IMR-90 (cell line): ENCODE measurements around the gene DDX6. TPM values are rescaled to one million over a fixed set of nuclear protein-coding genes. Genes with fewer than 3 reads are reported as not detected.

ENCODE experiments used
- ATAC-seq: fragments of 200-7000 bp; cut with Tn5 transposase; 2 replicates; pipeline ENCODE4 v1.9.1; 2020; ENCODE audit warnings: low read depth, mild to moderate bottlenecking, moderate library complexity
- BruUV-seq: library from RNA; stranded (reverse); fragments of 400-500 nt; replicated peaks from 2 replicates; lab custom pipeline; 2021; lab: Mats Ljungman, UMichigan
- CTCF ChIA-PET: fragments of 300-600 bp; formaldehyde crosslinking; extraction: SDS; loops from one replicate; lab custom pipeline; 2021; ENCODE audit warnings: antibody characterized with exemption; lab: Yijun Ruan, JAX
- POLR2A ChIA-PET: fragments of 300-600 bp; sonication (Branson Sonifier 250); formaldehyde crosslinking; loops from one replicate; lab custom pipeline; 2022; ENCODE audit warnings: antibody characterized with exemption; ENCODE audit not compliant: unreplicated experiment; lab: Charles Lee
- DNase-seq: peaks from one replicate; pipeline ENCODE4 v3.0.0; 2013
- H2AFZ ChIP-seq: replicated peaks from 2 replicates; pipeline ENCODE3; 2013; ENCODE audit warnings: low read length, mild to moderate bottlenecking; ENCODE audit not compliant: poor library complexity
- H2AK5ac ChIP-seq: 2 replicates; pipeline ENCODE4 v1.6.1; 2013; ENCODE audit warnings: low read depth, low read length, inconsistent platforms
- H2AK9ac ChIP-seq: replicated peaks from 2 replicates; pipeline ENCODE3; 2013; ENCODE audit warnings: mild to moderate bottlenecking, low read depth, low read length, moderate library complexity; ENCODE audit not compliant: poor library complexity
- H2BK120ac ChIP-seq: 2 replicates; pipeline ENCODE4 v1.6.1; 2013; ENCODE audit warnings: low read depth, low read length, inconsistent platforms
- H2BK15ac ChIP-seq: 3 replicates; pipeline ENCODE4 v1.6.1; 2013; ENCODE audit warnings: low read depth, low read length, inconsistent platforms
- H2BK20ac ChIP-seq: 2 replicates; pipeline ENCODE4 v1.6.1; 2013; ENCODE audit warnings: low read depth, mild to moderate bottlenecking, inconsistent platforms, low read length, moderate library complexity
- H2BK5ac ChIP-seq: 2 replicates; pipeline ENCODE4 v1.6.1; 2013; ENCODE audit warnings: mild to moderate bottlenecking, low read depth, low read length, inconsistent platforms; ENCODE audit not compliant: poor library complexity, severe bottlenecking
- H3K14ac ChIP-seq: replicated peaks from 2 replicates; pipeline ENCODE4 v1.6.1; 2013; ENCODE audit warnings: low read depth, low read length, inconsistent platforms
- H3K18ac ChIP-seq: 2 replicates; pipeline ENCODE4 v1.6.1; 2013; ENCODE audit warnings: low read depth, low read length, control low read depth
- H3K23ac ChIP-seq: 2 replicates; pipeline ENCODE4 v1.6.1; 2013; ENCODE audit warnings: low read depth, low read length, inconsistent platforms
- H3K27ac ChIP-seq: 2 replicates; pipeline ENCODE4 v1.5.1; 2013; ENCODE audit warnings: mild to moderate bottlenecking, control low read depth, low read length; ENCODE audit not compliant: insufficient read depth
- H3K27me3 ChIP-seq: 2 replicates; pipeline ENCODE4 v1.6.1; 2013; ENCODE audit warnings: low read length; ENCODE audit not compliant: control insufficient read depth, insufficient read depth
- H3K36me3 ChIP-seq: 2 replicates; pipeline ENCODE4 v1.6.1; 2013; ENCODE audit warnings: low read length, mixed read lengths; ENCODE audit not compliant: control insufficient read depth, insufficient read depth
- H3K4ac ChIP-seq: 2 replicates; pipeline ENCODE4 v1.6.1; 2013; ENCODE audit warnings: low read depth, low read length, inconsistent platforms
- H3K4me1 ChIP-seq: 2 replicates; pipeline ENCODE4 v1.6.1; 2013; ENCODE audit warnings: low read length, mixed read lengths; ENCODE audit not compliant: control insufficient read depth, insufficient read depth
- H3K4me2 ChIP-seq: 2 replicates; pipeline ENCODE4 v1.6.1; 2013; ENCODE audit warnings: low read depth, mild to moderate bottlenecking, control low read depth, low read length, moderate library complexity
- H3K4me3 ChIP-seq: 2 replicates; pipeline ENCODE4 v1.5.1; 2013; ENCODE audit warnings: low read depth, mild to moderate bottlenecking, control low read depth, low read length, moderate library complexity; ENCODE audit not compliant: insufficient read depth
- H3K56ac ChIP-seq: 2 replicates; pipeline ENCODE4 v1.6.1; 2013; ENCODE audit warnings: low read length, inconsistent platforms; ENCODE audit not compliant: insufficient read depth; ENCODE audit errors: extremely low read depth
- H3K79me1 ChIP-seq, 2 experiments: 2 replicates each; pipeline ENCODE4 v1.6.1; 2013; ENCODE audit warnings: low read length in 2 of 2, inconsistent platforms in 1 of 2, low read depth in 1 of 2
- H3K9ac ChIP-seq: 2 replicates; pipeline ENCODE4 v1.6.1; 2013; ENCODE audit warnings: low read depth, low read length, control low read depth
- H3K9me1 ChIP-seq: 2 replicates; pipeline ENCODE4 v1.6.1; 2013; ENCODE audit warnings: low read length, inconsistent platforms; ENCODE audit not compliant: insufficient read depth
- H3K9me3 ChIP-seq: 2 replicates; pipeline ENCODE4 v1.6.1; 2013; ENCODE audit warnings: low read length; ENCODE audit not compliant: control insufficient read depth, insufficient read depth
- H4K20me1 ChIP-seq: 2 replicates; pipeline ENCODE4 v1.6.1; 2013; ENCODE audit warnings: low read length, inconsistent platforms; ENCODE audit not compliant: insufficient read depth
- H4K5ac ChIP-seq: 2 replicates; pipeline ENCODE4 v1.6.1; 2013; ENCODE audit warnings: mild to moderate bottlenecking, low read depth, low read length, control low read depth
- H4K8ac ChIP-seq, 2 experiments: 2 replicates each; pipeline ENCODE4 v1.6.1; 2013; ENCODE audit warnings: low read depth in 2 of 2, low read length in 2 of 2, control low read depth in 1 of 2, inconsistent platforms in 1 of 2
- H4K91ac ChIP-seq: 2 replicates; pipeline ENCODE4 v1.6.1; 2013; ENCODE audit warnings: low read depth, low read length, inconsistent platforms; ENCODE audit not compliant: insufficient read depth
- BHLHE40 ChIP-seq: fragments of 150-350 bp; IDR thresholded peaks from 2 replicates; pipeline ENCODE4 v1.6.1; 2016; ENCODE audit warnings: mild to moderate bottlenecking, low read depth, low read length
- CEBPB ChIP-seq: IDR thresholded peaks from 2 replicates; pipeline ENCODE4 v1.6.1; 2012; ENCODE audit warnings: low read depth, low read length, improper control_type of control experiment
- CHD1 ChIP-seq: IDR thresholded peaks from 2 replicates; pipeline ENCODE4 v1.6.1; 2012; ENCODE audit warnings: low read depth, low read length, improper control_type of control experiment
- FOS ChIP-seq: fragments of 150-350 bp; IDR thresholded peaks from 2 replicates; pipeline ENCODE4 v1.6.1; 2016; ENCODE audit warnings: low read depth, low read length
- MAFK ChIP-seq: IDR thresholded peaks from 2 replicates; pipeline ENCODE4 v1.6.1; 2012; ENCODE audit warnings: low read depth, low read length, improper control_type of control experiment
- MXI1 ChIP-seq: IDR thresholded peaks from 2 replicates; pipeline ENCODE4 v1.6.1; 2012; ENCODE audit warnings: low read depth, mild to moderate bottlenecking, low read length, moderate library complexity, borderline replicate concordance
- NFE2L2 ChIP-seq: fragments of 150-350 bp; IDR thresholded peaks from 2 replicates; pipeline ENCODE4 v1.6.1; 2016; ENCODE audit warnings: low read depth, mild to moderate bottlenecking, low read length
- RCOR1 ChIP-seq: IDR thresholded peaks from 2 replicates; pipeline ENCODE4 v1.6.1; 2012; ENCODE audit warnings: mild to moderate bottlenecking, low read length, improper control_type of control experiment; ENCODE audit not compliant: insufficient replicate concordance
- SMC3 ChIP-seq: fragments of 150-350 bp; IDR thresholded peaks from 2 replicates; pipeline ENCODE4 v1.6.1; 2016; ENCODE audit warnings: low read depth, mild to moderate bottlenecking, antibody characterized with exemption, low read length, moderate library complexity
- WGBS, 2 experiments: methylation state at CpG; one replicate each; pipeline versions ENCODE4 v1.1.5 to v1.1.7; 2013; ENCODE audit warnings: missing lambda C conversion rate in 2 of 2; ENCODE audit not compliant: insufficient read length in 1 of 2; ENCODE audit errors: extremely low coverage in 2 of 2; 5-methylcytosine and 5-hydroxymethylcytosine counted together
- dilution Hi-C: fragments of 300-500 bp; cut with HindIII; formaldehyde crosslinking; loops from one replicate; pipeline ENCODE4 v1.14.3; 2018; ENCODE audit warnings: low sequenced_read_pairs; ENCODE audit not compliant: unreplicated experiment
- in situ Hi-C: fragments of 300-500 bp; cut with MboI; formaldehyde crosslinking; loops from 3 replicates; pipeline ENCODE4 v1.14.3; 2019; ENCODE audit warnings: low sequenced_read_pairs, inconsistent platforms, mixed read lengths
- intact Hi-C: fragments of 100-400 bp; cut with micrococcal nuclease; formaldehyde crosslinking; loops from 2 replicates; pipeline ENCODE4 v1.10.0; 2022
- polyA plus RNA-seq, 3 experiments: library from polyadenylated mRNA; depleted of rRNA; stranded (reverse); fragments of >200 nt; gene quantifications; 2 replicates each; pipeline ENCODE4 v1.2.3, GENCODE V29; 2012; ENCODE audit warnings: low replicate concordance in 1 of 3
- total RNA-seq: library from RNA; depleted of rRNA; stranded (reverse); fragments of >200 nt; gene quantifications from 2 replicates; pipeline ENCODE4 v1.2.3, GENCODE V29; 2012
- TF ChIP-seq, protein P1 (sequence below): conservative IDR thresholded peaks from 2 replicates; pipeline ENCODE4 v1.5.1; 2012; ENCODE audit warnings: mild to moderate bottlenecking, low read depth, low read length, improper control_type of control experiment
- TF ChIP-seq, protein P2 (sequence below): fragments of 150-350 bp; IDR thresholded peaks from 2 replicates; pipeline ENCODE4 v1.6.1; 2016; ENCODE audit warnings: low read depth, mild to moderate bottlenecking, low read length, moderate library complexity, borderline replicate concordance
- TF ChIP-seq, protein P3 (sequence below): fragments of 150-350 bp; IDR thresholded peaks from 2 replicates; pipeline ENCODE4 v1.6.1; 2017; ENCODE audit warnings: mild to moderate bottlenecking, antibody characterized with exemption, low read length, low read depth

DDX6 gene
- total and polyA plus RNA-seq, 2 of the 4 experiments (the other 2 are of a cell fraction): 19.2 to 197 TPM

DNA sequence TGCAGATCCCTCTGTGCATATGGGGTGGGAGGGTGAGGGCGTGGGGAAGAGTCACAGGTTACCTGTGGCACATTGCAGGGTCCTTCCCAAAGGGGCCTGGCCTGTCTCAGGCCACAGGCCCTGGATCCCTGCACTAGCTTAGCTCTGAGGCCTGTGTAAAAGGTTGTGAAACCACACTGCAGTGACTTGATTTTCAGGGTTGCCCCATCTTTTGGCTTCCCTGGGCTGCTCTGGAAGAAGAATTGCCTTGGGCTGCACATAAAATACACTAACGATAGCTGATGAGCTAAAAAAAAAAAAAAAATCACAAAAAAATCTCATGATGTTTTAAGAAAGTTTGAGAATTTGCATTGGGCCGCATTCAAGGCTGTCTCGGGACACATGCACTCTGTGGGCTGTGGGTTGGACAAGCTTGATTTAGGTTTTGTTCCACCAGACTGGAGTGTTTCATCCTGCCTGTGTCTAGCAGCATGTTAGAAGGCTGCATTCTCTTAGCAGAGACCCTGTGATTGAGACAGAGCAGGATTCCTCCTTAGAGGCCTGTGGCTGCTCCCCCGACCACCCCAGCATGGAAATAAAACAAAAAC, 75.6 kb downstream of the DDX6 start:
- dilution Hi-C loops: no loop called here
- BruUV-seq: no TSS peak
- no peak overlapping the region for H3K56ac ChIP-seq
- H3K27me3 ChIP-seq: no peaks in the 10 kb centered on the region; the same call in none of the 2 replicates
- H2BK120ac ChIP-seq: no peak overlapping the region
- intact Hi-C loops: no loop called here
- ATAC-seq: no peak
- peaks cover 2% of the 10 kb centered on the region; the same call in 1 of the 2 replicates for H3K4me1 ChIP-seq
- no peak overlapping the region for H3K27ac ChIP-seq
- no peaks in the 10 kb centered on the region for H4K20me1 ChIP-seq
- H4K5ac ChIP-seq: no peak overlapping the region
- no peak overlapping the region for H2BK20ac ChIP-seq
- no peak for DNase-seq
- H2AK5ac ChIP-seq: no peak overlapping the region
- no peaks in the 10 kb centered on the region for H3K79me1 ChIP-seq
- TF ChIP-seq, protein P1, sequence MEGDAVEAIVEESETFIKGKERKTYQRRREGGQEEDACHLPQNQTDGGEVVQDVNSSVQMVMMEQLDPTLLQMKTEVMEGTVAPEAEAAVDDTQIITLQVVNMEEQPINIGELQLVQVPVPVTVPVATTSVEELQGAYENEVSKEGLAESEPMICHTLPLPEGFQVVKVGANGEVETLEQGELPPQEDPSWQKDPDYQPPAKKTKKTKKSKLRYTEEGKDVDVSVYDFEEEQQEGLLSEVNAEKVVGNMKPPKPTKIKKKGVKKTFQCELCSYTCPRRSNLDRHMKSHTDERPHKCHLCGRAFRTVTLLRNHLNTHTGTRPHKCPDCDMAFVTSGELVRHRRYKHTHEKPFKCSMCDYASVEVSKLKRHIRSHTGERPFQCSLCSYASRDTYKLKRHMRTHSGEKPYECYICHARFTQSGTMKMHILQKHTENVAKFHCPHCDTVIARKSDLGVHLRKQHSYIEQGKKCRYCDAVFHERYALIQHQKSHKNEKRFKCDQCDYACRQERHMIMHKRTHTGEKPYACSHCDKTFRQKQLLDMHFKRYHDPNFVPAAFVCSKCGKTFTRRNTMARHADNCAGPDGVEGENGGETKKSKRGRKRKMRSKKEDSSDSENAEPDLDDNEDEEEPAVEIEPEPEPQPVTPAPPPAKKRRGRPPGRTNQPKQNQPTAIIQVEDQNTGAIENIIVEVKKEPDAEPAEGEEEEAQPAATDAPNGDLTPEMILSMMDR: no peak
- TF ChIP-seq, protein P2, sequence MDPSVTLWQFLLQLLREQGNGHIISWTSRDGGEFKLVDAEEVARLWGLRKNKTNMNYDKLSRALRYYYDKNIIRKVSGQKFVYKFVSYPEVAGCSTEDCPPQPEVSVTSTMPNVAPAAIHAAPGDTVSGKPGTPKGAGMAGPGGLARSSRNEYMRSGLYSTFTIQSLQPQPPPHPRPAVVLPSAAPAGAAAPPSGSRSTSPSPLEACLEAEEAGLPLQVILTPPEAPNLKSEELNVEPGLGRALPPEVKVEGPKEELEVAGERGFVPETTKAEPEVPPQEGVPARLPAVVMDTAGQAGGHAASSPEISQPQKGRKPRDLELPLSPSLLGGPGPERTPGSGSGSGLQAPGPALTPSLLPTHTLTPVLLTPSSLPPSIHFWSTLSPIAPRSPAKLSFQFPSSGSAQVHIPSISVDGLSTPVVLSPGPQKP: no peak
- TF ChIP-seq, protein P3, sequence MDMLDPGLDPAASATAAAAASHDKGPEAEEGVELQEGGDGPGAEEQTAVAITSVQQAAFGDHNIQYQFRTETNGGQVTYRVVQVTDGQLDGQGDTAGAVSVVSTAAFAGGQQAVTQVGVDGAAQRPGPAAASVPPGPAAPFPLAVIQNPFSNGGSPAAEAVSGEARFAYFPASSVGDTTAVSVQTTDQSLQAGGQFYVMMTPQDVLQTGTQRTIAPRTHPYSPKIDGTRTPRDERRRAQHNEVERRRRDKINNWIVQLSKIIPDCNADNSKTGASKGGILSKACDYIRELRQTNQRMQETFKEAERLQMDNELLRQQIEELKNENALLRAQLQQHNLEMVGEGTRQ: no peak
- no peak for TF ChIP-seq MAFK
- TF ChIP-seq FOS: no peak
- no peak for TF ChIP-seq MXI1
- no peak for TF ChIP-seq NFE2L2
- TF ChIP-seq BHLHE40: no peak
- no peak for TF ChIP-seq RCOR1
- no peak for TF ChIP-seq CEBPB
- no peak for TF ChIP-seq CHD1
- no peak for TF ChIP-seq SMC3
- H3K9me3 ChIP-seq: no peaks in the 10 kb centered on the region
- H4K91ac ChIP-seq: no peak overlapping the region
- in situ Hi-C loops: no loop called here
- no peak overlapping the region for H3K18ac ChIP-seq
- no peak overlapping the region for H2BK15ac ChIP-seq
- WGBS, 2 experiments: no CpG with 5 or more reads among the region's 5 CpGs
- no peak overlapping the region for H3K14ac ChIP-seq
- H3K36me3 ChIP-seq: no peaks in the 10 kb centered on the region
- no peak overlapping the region for H3K4me2 ChIP-seq
- POLR2A ChIA-PET: no interaction called here
- no peak overlapping the region for H2BK5ac ChIP-seq
- H3K4ac ChIP-seq: no peak overlapping the region
- H3K23ac ChIP-seq: no peak overlapping the region
- H4K8ac ChIP-seq: no peak overlapping the region
- CTCF ChIA-PET: no interaction called here
- no peaks in the 10 kb centered on the region for H3K9me1 ChIP-seq
- H3K9ac ChIP-seq: no peak overlapping the region
- no peak overlapping the region for H2AFZ ChIP-seq
- no peak overlapping the region for H3K4me3 ChIP-seq
- no peak overlapping the region for H2AK9ac ChIP-seq
